RPMI7951 (cell line): ENCODE measurements around the gene RRP15. TPM values are rescaled to one million over a fixed set of nuclear protein-coding genes. Genes with fewer than 3 reads are reported as not detected.

ENCODE experiments used
- DNase-seq: peaks from one replicate; pipeline ENCODE4 v3.0.0-alpha.2; 2012; ENCODE audit warnings: low read depth
- total RNA-seq: library from RNA; depleted of rRNA; stranded (reverse); fragments of >200 nt; shearing (Covaris generic); gene quantifications from 2 replicates; pipeline ENCODE4 v1.2.3, GENCODE V29; 2014; rRNA removed

RRP15 gene
- 5.3 and 6.2 TPM in 2 replicates for total RNA-seq

GRCh38 chr1:218284917-218285635 lies at the start of gene RRP15:
TSS of gene RRP15 (plus strand) at chr1:218285293. CDS start at chr1:218285317, 24 bp downstream.
- peak; percentile 88 for DNase-seq

GRCh38 chr1:218242171-218242570 lies 42.9 kb upstream of the RRP15 start:
- no peak for DNase-seq

GRCh38 chr1:218247339-218247738 lies 37.8 kb upstream of the RRP15 start:
- DNase-seq, result no peak

- DNase-seq, result no peak
Observed at GRCh38 chr1:218249338-218250140, 35.6 kb upstream of the RRP15 start.

GRCh38 chr1:218250492-218250891 lies 34.6 kb upstream of the RRP15 start:
- peak; percentile 11 for DNase-seq

- no peak for DNase-seq
Observed at GRCh38 chr1:218254296-218254946, 30.7 kb upstream of the RRP15 start.

GRCh38 chr1:218255090-218255489 lies 30.0 kb upstream of the RRP15 start:
- no peak for DNase-seq

- DNase-seq, result no peak
Observed at GRCh38 chr1:218257371-218257770, 27.7 kb upstream of the RRP15 start.

GRCh38 chr1:218257971-218258370 lies 27.1 kb upstream of the RRP15 start:
- no peak for DNase-seq

- DNase-seq, result no peak
Observed at GRCh38 chr1:218259339-218259738, 25.8 kb upstream of the RRP15 start.

GRCh38 chr1:218259800-218260199 lies 25.3 kb upstream of the RRP15 start:
- peak; percentile 9 for DNase-seq

- DNase-seq, result peak; percentile 1
Observed at GRCh38 chr1:218262259-218262658, 22.8 kb upstream of the RRP15 start.

- peak; percentile 8 for DNase-seq
Observed at GRCh38 chr1:218266356-218266755, 18.7 kb upstream of the RRP15 start.

GRCh38 chr1:218272366-218272765 lies 12.7 kb upstream of the RRP15 start:
- no peak for DNase-seq

- no peak for DNase-seq
Observed at GRCh38 chr1:218273762-218274479, 11.2 kb upstream of the RRP15 start.

GRCh38 chr1:218274511-218274910 lies 10.6 kb upstream of the RRP15 start:
- DNase-seq, result no peak

GRCh38 chr1:218275823-218276222 lies 9.3 kb upstream of the RRP15 start:
- DNase-seq, result no peak

GRCh38 chr1:218281285-218281684 lies 3.8 kb upstream of the RRP15 start:
- DNase-seq, result peak; percentile 5

GRCh38 chr1:218284377-218284916 lies 646 bp upstream of the RRP15 start:
- DNase-seq, result no peak

- no peak for DNase-seq
Observed at GRCh38 chr1:218292515-218292914, 7.4 kb downstream of the RRP15 start.

- DNase-seq, result peak; percentile 76
Observed at GRCh38 chr1:218294546-218294945, 9.5 kb downstream of the RRP15 start.

- DNase-seq, result no peak
Observed at GRCh38 chr1:218296162-218296561, 11.1 kb downstream of the RRP15 start.
